ENCODE data around the gene GULP1.

Gene GULP1

GRCh38 chr2:188360485-188361263, 69.0 kb downstream of the GULP1 start:
- DNase-seq (ENCODE audit: low read depth), result no peak
- no peak for TF ChIP-seq CTCF (IDR thresholded peaks at IDR 0.05; ENCODE audit: control insufficient read depth, insufficient read depth, low read depth, low read length, missing control alignments)
- H3K4me3 ChIP-seq (ENCODE audit: control insufficient read depth, low read depth, low read length), result no peak overlapping the region

GRCh38 chr2:188364033-188364630, 72.5 kb downstream of the GULP1 start:
- no peak for DNase-seq (ENCODE audit: low read depth)
- TF ChIP-seq CTCF (IDR thresholded peaks at IDR 0.05; ENCODE audit: control insufficient read depth, insufficient read depth, low read depth, low read length, missing control alignments), result no peak
- no peak overlapping the region for H3K4me3 ChIP-seq (ENCODE audit: control insufficient read depth, low read depth, low read length)

DNA sequence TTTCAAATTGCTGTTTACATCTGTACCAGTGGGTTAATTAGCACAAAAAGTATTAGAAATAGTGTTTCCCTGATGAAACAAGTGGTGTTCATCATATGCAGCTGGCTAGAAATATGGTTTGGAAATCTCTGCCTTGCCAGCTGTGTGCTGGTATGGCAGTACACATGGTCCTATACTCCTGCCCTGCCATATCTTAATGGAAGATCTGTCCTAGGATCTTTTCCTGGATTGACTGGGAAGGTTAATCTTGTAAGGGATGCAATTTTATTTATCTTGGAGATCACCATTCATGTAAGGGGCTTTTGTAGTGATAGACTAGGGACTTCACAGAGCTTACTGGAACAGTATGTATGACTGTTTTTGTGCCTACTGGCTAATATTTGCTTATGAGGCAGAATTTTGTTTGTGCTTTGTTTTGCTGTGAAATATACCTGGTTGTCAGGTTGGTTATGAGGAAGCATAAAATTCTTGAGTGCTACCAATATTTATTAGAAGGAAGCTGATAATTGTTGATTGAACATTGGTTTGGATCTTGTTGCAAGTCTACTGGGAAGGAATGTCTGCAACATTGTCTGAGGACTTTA, 73.5 kb downstream of the GULP1 start:
- H3K4me3 ChIP-seq (ENCODE audit: control insufficient read depth, low read depth, low read length), result no peak overlapping the region
- TF ChIP-seq CTCF (IDR thresholded peaks at IDR 0.05; ENCODE audit: control insufficient read depth, insufficient read depth, low read depth, low read length, missing control alignments), result no peak
- no peak for DNase-seq (ENCODE audit: low read depth)

DNA sequence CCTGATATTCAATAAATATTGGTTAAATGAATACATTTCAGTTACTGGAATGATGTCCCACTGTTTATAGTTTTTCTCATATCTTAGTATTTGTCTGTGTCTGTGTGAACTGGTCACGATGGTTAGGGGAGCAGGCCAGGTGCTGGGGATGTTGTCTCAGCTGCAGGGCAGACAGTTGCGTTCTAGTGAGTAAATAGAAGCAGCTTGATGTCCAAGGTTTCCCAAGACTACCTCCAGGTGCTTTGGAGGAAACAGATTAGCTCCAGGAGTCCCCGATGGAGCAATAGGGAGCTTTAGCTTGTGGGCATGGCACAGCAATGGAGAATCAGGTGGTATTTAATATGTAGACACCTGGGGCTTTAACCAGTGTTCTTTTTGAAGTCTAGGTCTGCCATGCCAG, 75.5 kb downstream of the GULP1 start:
- no peak for TF ChIP-seq CTCF (IDR thresholded peaks at IDR 0.05; ENCODE audit: control insufficient read depth, insufficient read depth, low read depth, low read length, missing control alignments)
- DNase-seq (ENCODE audit: low read depth), result no peak
- no peak overlapping the region for H3K4me3 ChIP-seq (ENCODE audit: control insufficient read depth, low read depth, low read length)

DNA sequence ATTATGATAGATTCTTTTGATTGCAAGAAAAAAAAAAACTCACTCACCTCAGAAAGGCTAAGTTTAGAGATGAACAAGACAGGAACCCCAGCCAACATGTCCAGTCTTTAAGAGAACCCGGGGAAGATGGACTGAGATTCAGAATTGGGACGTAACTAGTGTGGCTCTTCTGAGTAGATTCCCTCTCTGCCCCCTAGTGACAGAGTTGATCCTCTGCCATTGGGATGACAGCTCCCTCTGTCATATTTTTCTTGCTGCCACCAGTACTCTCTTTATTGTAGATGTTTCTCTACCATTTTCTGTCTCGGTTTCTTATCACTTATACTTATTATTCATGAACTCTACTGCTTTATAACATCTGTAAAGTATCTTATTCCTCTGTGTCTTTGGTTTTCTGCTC, 77.7 kb downstream of the GULP1 start:
- peak; percentile 70 for TF ChIP-seq CTCF (IDR thresholded peaks at IDR 0.05; ENCODE audit: control insufficient read depth, insufficient read depth, low read depth, low read length, missing control alignments)
- peak; percentile 14 for DNase-seq (ENCODE audit: low read depth)
- no peak overlapping the region for H3K4me3 ChIP-seq (ENCODE audit: control insufficient read depth, low read depth, low read length)

DNA sequence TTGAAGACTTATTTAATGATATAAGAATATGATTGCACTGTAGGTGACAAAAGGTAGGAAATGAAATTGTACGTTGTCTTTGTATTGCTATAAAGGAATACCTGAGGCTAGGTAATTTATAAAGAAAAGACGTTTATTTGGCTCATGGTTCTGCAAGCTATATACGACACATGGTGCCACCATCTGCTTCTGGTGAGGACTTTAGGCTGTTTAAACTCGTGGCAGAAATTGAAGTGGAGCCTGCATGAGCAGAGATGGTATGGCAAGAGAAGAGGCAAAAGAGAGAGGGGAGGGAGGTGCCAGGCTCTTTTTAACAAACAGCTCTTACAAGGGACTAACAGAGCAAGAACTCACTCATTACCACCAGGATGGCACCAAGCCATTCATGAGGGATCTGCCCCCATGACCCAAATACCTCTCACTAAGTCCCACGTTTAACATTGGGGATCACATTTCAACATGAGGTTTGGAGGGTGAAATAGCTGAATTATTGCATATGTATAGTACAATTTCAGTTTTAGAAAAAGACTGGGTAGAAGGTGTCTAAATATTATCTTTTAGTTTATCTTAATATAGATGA, 86.8 kb downstream of the GULP1 start:
- TF ChIP-seq CTCF (IDR thresholded peaks at IDR 0.05; ENCODE audit: control insufficient read depth, insufficient read depth, low read depth, low read length, missing control alignments), result no peak
- no peak overlapping the region for H3K4me3 ChIP-seq (ENCODE audit: control insufficient read depth, low read depth, low read length)
- DNase-seq (ENCODE audit: low read depth), result no peak
